CD4-positive, alpha-beta memory T cell (primary cell): ENCODE results near the gene CDK6. TPM values are rescaled to one million over a fixed set of nuclear protein-coding genes. Genes with fewer than 3 reads are reported as not detected.

ENCODE experiments used
- CTCF ChIA-PET: fragments of 350-600 bp; sonication (Branson Sonifier 250); formaldehyde crosslinking; loops from one replicate; lab custom pipeline; 2021; ENCODE audit warnings: inconsistent platforms; ENCODE audit not compliant: partially characterized antibody; lab: Charles Lee
- POLR2A ChIA-PET: fragments of 350-600 bp; sonication (Branson Sonifier 250); formaldehyde crosslinking; loops from one replicate; lab custom pipeline; 2021; ENCODE audit not compliant: partially characterized antibody; lab: Charles Lee
- DNase-seq, 5 donors: peaks; one replicate each; pipeline versions ENCODE4 v3.0.0 to v3.0.0-alpha.2; 2020 to 2022; ENCODE audit warnings: mixed read lengths in 1 of 5
- H3K27ac ChIP-seq: one replicate; pipeline ENCODE4 v1.7.0; 2013; ENCODE audit warnings: low read depth, low read length
- H3K27me3 ChIP-seq: 2 replicates; pipeline ENCODE4 v1.7.0; 2013; ENCODE audit warnings: mild to moderate bottlenecking, low read length, moderate library complexity; ENCODE audit not compliant: insufficient read depth
- H3K36me3 ChIP-seq: 2 replicates; pipeline ENCODE4 v1.7.0; 2013; ENCODE audit warnings: mild to moderate bottlenecking, low read length, moderate library complexity; ENCODE audit not compliant: insufficient read depth
- H3K4me1 ChIP-seq: 2 replicates; pipeline ENCODE4 v1.7.0; 2013; ENCODE audit warnings: mild to moderate bottlenecking, low read length, moderate library complexity; ENCODE audit not compliant: insufficient read depth
- H3K4me3 ChIP-seq, 2 donors: one replicate each; pipeline ENCODE4 v1.7.0; 2013; ENCODE audit warnings: low read length in 2 of 2, mild to moderate bottlenecking in 1 of 2
- H3K9me3 ChIP-seq, 2 donors: one replicate each; pipeline ENCODE4 v1.7.0; 2013; ENCODE audit warnings: low read length in 2 of 2, control low read depth in 1 of 2; ENCODE audit not compliant: control insufficient read depth in 1 of 2
- H3K27ac Mint-ChIP-seq, 7 donors: one replicate each; pipeline ENCODE4 v1.8.0; 2020 to 2021; ENCODE audit warnings: mixed read lengths in 7 of 7, mild to moderate bottlenecking in 6 of 7, inconsistent platforms in 3 of 7, moderate library complexity in 3 of 7
- H3K27me3 Mint-ChIP-seq, 2 donors: one replicate each; pipeline ENCODE4 v1.8.0; 2020 to 2021; ENCODE audit warnings: mixed read lengths in 2 of 2
- H3K36me3 Mint-ChIP-seq, 2 donors: one replicate each; pipeline ENCODE4 v1.8.0; 2020 to 2021; ENCODE audit warnings: mixed read lengths in 2 of 2, inconsistent platforms in 1 of 2, mild to moderate bottlenecking in 1 of 2
- H3K4me1 Mint-ChIP-seq, 4 donors: one replicate each; pipeline ENCODE4 v1.8.0; 2020 to 2021; ENCODE audit warnings: mixed read lengths in 4 of 4, mild to moderate bottlenecking in 1 of 4
- H3K4me3 Mint-ChIP-seq, 8 donors: one replicate each; pipeline ENCODE4 v1.8.0; 2020 to 2021; ENCODE audit warnings: mixed read lengths in 8 of 8, mild to moderate bottlenecking in 7 of 8, moderate library complexity in 6 of 8, inconsistent platforms in 3 of 8
- H3K9me3 Mint-ChIP-seq, 8 donors: one replicate each; pipeline ENCODE4 v1.8.0; 2020 to 2021; ENCODE audit warnings: mixed read lengths in 8 of 8, mild to moderate bottlenecking in 5 of 8, inconsistent platforms in 3 of 8, moderate library complexity in 1 of 8
- intact Hi-C: fragments of 100-400 bp; cut with micrococcal nuclease; formaldehyde crosslinking; loops from one replicate; pipeline ENCODE4 v1.15.1; 2023
- polyA plus RNA-seq, 2 donors: library from polyadenylated mRNA; unstranded; fragments of 300-500 nt; fragmentation: Illumina TruSeq; gene quantifications; one replicate each; pipeline ENCODE4 v1.2.3, GENCODE V29; 2021
- total RNA-seq, 2 experiments: library from RNA; stranded (reverse); gene quantifications; one replicate each; pipeline ENCODE4 v1.2.3, GENCODE V29; 2021

The CDK6 gene
- total and polyA plus RNA-seq, 4 experiments from 2014 or later = 18.4 to 23.6 (median 21.1) TPM

GRCh38 chr7:92823042-92823441 lies 13.3 kb downstream of the CDK6 start:
- CTCF ChIA-PET = interaction anchor here (0.7 to 1.8 kb wide), 3 partner anchors 9 to 132 kb away, joined by 3 to 11 read pairs (median 3); no protein-coding TSS in a partner anchor
- Histone ChIP-seq H3K4me3 (no peak overlapping the region), H3K27ac (no peak overlapping the region), H3K9me3 (no peaks in the 10 kb centered on the region), H3K36me3 (no peaks in the 10 kb centered on the region), H3K27me3 (no peaks in the 10 kb centered on the region), H3K4me1 (peaks cover 44% of the 10 kb centered on the region)
- H3K4me3 Mint-ChIP-seq = peak overlapping the region in 2 of 8 donors; percentile 48
- peak overlapping the region in 1 of 7 donors; percentile 59 for H3K27ac Mint-ChIP-seq
- intact Hi-C loops = no loop called here
- no peaks in the 10 kb centered on the region for H3K27me3 Mint-ChIP-seq
- DNase-seq = no peak
- H3K9me3 Mint-ChIP-seq = peaks cover 0 to 13% (median 2%) of the 10 kb centered on the region in 8 donors
- POLR2A ChIA-PET = interaction anchor here (1.1 to 1.9 kb wide), 5 partner anchors 8 to 105 kb away, joined by 3 to 11 read pairs (median 5); partner anchors contain the start of gene CDK6
- peaks cover 13 to 15% of the 10 kb centered on the region in 2 donors for H3K36me3 Mint-ChIP-seq
- H3K4me1 Mint-ChIP-seq = peaks cover 43 to 59% (median 49%) of the 10 kb centered on the region in 4 donors

DNA sequence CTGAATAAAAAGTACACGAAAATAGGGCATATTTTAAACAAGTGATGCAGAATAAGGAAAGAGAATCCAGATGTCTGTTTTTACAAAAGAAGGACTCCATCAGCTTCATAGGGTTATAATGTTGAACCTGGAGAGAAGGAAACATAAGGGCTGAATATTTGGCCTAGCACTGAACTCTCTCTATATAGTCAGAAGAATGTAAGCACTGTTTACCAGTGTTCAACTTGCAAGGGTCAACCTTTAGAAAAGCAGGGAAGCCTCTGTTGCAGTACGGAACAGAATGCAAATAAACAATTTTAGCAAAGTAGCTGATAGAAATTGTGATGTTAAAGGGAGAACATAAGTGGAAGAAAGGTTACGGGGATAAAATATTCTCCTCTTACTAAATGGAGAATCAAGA lies 16.2 kb downstream of the CDK6 start:
- H3K36me3 Mint-ChIP-seq = peaks cover 16 to 20% of the 10 kb centered on the region in 2 donors
- peak overlapping the region in 2 of 8 donors; percentile 10 to 15 for H3K4me3 Mint-ChIP-seq
- H3K4me1 Mint-ChIP-seq = peaks cover 34 to 46% (median 43%) of the 10 kb centered on the region in 4 donors
- no peaks in the 10 kb centered on the region for H3K27me3 Mint-ChIP-seq
- Histone ChIP-seq H3K27me3 (no peaks in the 10 kb centered on the region), H3K36me3 (no peaks in the 10 kb centered on the region), H3K27ac (no peak overlapping the region), H3K4me1 (peaks cover 31% of the 10 kb centered on the region), H3K9me3 (peaks cover 0 to 5% of the 10 kb centered on the region in 2 donors), H3K4me3 (no peak overlapping the region)
- CTCF ChIA-PET = interaction anchor here (13.5 kb wide), 1 partner anchor 12 kb away, joined by 122 read pairs; no protein-coding TSS in a partner anchor
- intact Hi-C loops = no loop called here
- POLR2A ChIA-PET = interaction anchor here (1.6 kb wide), 1 partner anchor 13 kb away, joined by 5 read pairs; no protein-coding TSS in a partner anchor
- H3K27ac Mint-ChIP-seq = peak overlapping the region in 1 of 7 donors; percentile 14
- H3K9me3 Mint-ChIP-seq = peaks cover 0 to 25% (median 9%) of the 10 kb centered on the region in 8 donors
- DNase-seq = no peak

DNA sequence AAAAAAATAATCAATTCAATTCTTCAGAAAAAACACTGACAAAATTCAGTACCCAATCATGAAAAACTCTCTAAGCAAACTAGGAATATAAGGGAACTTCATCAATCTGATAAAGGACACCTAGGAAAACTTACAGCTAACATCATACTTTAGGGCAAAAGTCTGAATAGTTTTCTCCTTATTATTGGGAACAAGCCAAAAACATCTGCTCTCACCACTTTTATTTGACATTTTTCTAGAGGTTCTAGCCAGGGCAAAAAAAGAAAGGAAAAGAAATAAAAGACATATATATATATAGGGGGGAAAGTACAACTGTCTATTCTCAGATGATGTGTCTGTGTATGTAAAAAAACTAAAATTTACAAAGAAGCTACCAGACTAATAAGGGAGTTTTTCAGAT lies 19.0 kb downstream of the CDK6 start:
- H3K27ac ChIP-seq = no peak overlapping the region
- no peaks in the 10 kb centered on the region for H3K36me3 ChIP-seq
- no peak overlapping the region for H3K4me3 ChIP-seq
- Mint-ChIP-seq H3K4me3 (no peak overlapping the region), H3K9me3 (peaks cover 0 to 25% (median 9%) of the 10 kb centered on the region in 8 donors), H3K27ac (no peak overlapping the region), H3K36me3 (peaks cover 16 to 17% of the 10 kb centered on the region in 2 donors), H3K27me3 (no peaks in the 10 kb centered on the region), H3K4me1 (peaks cover 41 to 58% (median 52%) of the 10 kb centered on the region in 4 donors)
- peaks cover 37% of the 10 kb centered on the region for H3K4me1 ChIP-seq
- DNase-seq = no peak
- no peaks in the 10 kb centered on the region for H3K27me3 ChIP-seq
- intact Hi-C loops = no loop called here
- ChIA-PET POLR2A (interaction anchor here (1.1 kb wide), 1 partner anchor 19 kb away, joined by 4 read pairs; the partner anchor contains the start of gene CDK6), CTCF (interaction anchor here (13.5 kb wide), 1 partner anchor 15 kb away, joined by 122 read pairs; no protein-coding TSS in a partner anchor)
- H3K9me3 ChIP-seq = peaks cover 0 to 5% of the 10 kb centered on the region in 2 donors

GRCh38 chr7:92815412-92815811 lies 21.0 kb downstream of the CDK6 start:
- Histone ChIP-seq H3K4me1 (peaks cover 40% of the 10 kb centered on the region), H3K36me3 (no peaks in the 10 kb centered on the region), H3K9me3 (peaks cover 0 to 5% of the 10 kb centered on the region in 2 donors), H3K27me3 (no peaks in the 10 kb centered on the region), H3K27ac (no peak overlapping the region), H3K4me3 (no peak overlapping the region)
- ChIA-PET CTCF (interaction anchor here (1.3 to 13.5 kb wide), 2 partner anchors 17 to 196 kb away, joined by 3 to 122 read pairs; no protein-coding TSS in a partner anchor), POLR2A (interaction anchor here (0.8 to 8.2 kb wide), 4 partner anchors 12 to 22 kb away, joined by 3 to 82 read pairs (median 4); partner anchors contain the start of gene CDK6)
- peak in 1 of 5 donors; percentile 24 for DNase-seq
- Mint-ChIP-seq H3K27me3 (no peaks in the 10 kb centered on the region), H3K4me3 (peak overlapping the region in 3 of 8 donors; percentile 5 to 41 (median 28)), H3K36me3 (peaks cover 16 to 17% of the 10 kb centered on the region in 2 donors), H3K4me1 (peaks cover 44 to 68% (median 53%) of the 10 kb centered on the region in 4 donors), H3K27ac (peak overlapping the region in 4 of 7 donors; percentile 18 to 67 (median 40)), H3K9me3 (peaks cover 0 to 25% (median 9%) of the 10 kb centered on the region in 8 donors)
- intact Hi-C loops = no loop called here

GRCh38 chr7:92813390-92814024 lies 22.9 kb downstream of the CDK6 start:
- peaks cover 44 to 69% (median 55%) of the 10 kb centered on the region in 4 donors for H3K4me1 Mint-ChIP-seq
- intact Hi-C loops = loop anchor here (1.0 kb wide), 1 partner anchor 20 kb away; no protein-coding TSS in a partner anchor
- peaks cover 54% of the 10 kb centered on the region for H3K4me1 ChIP-seq
- DNase-seq = peak in 3 of 5 donors; percentile 19 to 47 (median 28)
- ChIA-PET POLR2A (interaction anchor here (1.0 to 8.2 kb wide), 6 partner anchors 10 to 95 kb away, joined by 3 to 82 read pairs (median 4); partner anchors contain the start of gene CDK6), CTCF (interaction anchor here (0.6 to 13.5 kb wide), 3 partner anchors 10 to 96 kb away, joined by 3 to 122 read pairs (median 3); no protein-coding TSS in a partner anchor)
- peak overlapping the region; percentile 19 for H3K27ac ChIP-seq
- H3K9me3 Mint-ChIP-seq = peaks cover 0 to 12% (median 8%) of the 10 kb centered on the region in 8 donors
- no peaks in the 10 kb centered on the region for H3K36me3 ChIP-seq
- peaks cover 0 to 5% of the 10 kb centered on the region in 2 donors for H3K9me3 ChIP-seq
- no peak overlapping the region for H3K4me3 ChIP-seq
- H3K27me3 ChIP-seq = no peaks in the 10 kb centered on the region
- peak overlapping the region; percentile 9 to 82 (median 71) for H3K27ac Mint-ChIP-seq
- H3K4me3 Mint-ChIP-seq = peak overlapping the region in 7 of 8 donors; percentile 41 to 72 (median 46)
- H3K36me3 Mint-ChIP-seq = peaks cover 9% of the 10 kb centered on the region in 2 donors
- H3K27me3 Mint-ChIP-seq = no peaks in the 10 kb centered on the region

- peak overlapping the region in 2 of 7 donors; percentile 11 to 30 for H3K27ac Mint-ChIP-seq
Measured at GRCh38 chr7:92811158-92811557, 25.2 kb downstream of the CDK6 start.

More at GRCh38 chr7:92811158-92811557, 25.2 kb downstream of the CDK6 start:
- no peak overlapping the region for H3K4me3 ChIP-seq
- H3K27me3 ChIP-seq = no peaks in the 10 kb centered on the region
- POLR2A ChIA-PET = interaction anchor here (8.2 kb wide), 1 partner anchor 21 kb away, joined by 82 read pairs; no protein-coding TSS in a partner anchor
- no peaks in the 10 kb centered on the region for H3K36me3 ChIP-seq
- CTCF ChIA-PET = interaction anchor here (13.5 kb wide), 1 partner anchor 21 kb away, joined by 122 read pairs; no protein-coding TSS in a partner anchor
- peaks cover 49% of the 10 kb centered on the region for H3K4me1 ChIP-seq
- Mint-ChIP-seq H3K4me1 (peaks cover 44 to 66% (median 51%) of the 10 kb centered on the region in 4 donors), H3K4me3 (peak overlapping the region in 2 of 8 donors; percentile 9 to 12), H3K27me3 (no peaks in the 10 kb centered on the region), H3K36me3 (peaks cover 10 to 11% of the 10 kb centered on the region in 2 donors), H3K9me3 (peaks cover 0 to 9% (median 8%) of the 10 kb centered on the region in 8 donors)
- no peak for DNase-seq
- H3K27ac ChIP-seq = no peak overlapping the region
- intact Hi-C loops = no loop called here
- peaks cover 0 to 5% of the 10 kb centered on the region in 2 donors for H3K9me3 ChIP-seq
